ENCODE results near the gene ADAMTS4.

Gene ADAMTS4

GRCh38 chr1:161177936-161178244 lies 21.0 kb downstream of the ADAMTS4 start:
- peak overlapping the region; percentile 95 for H3K4me3 ChIP-seq (ENCODE audit: low read length)
- DNase-seq (ENCODE audit: low read depth): no peak
- TF ChIP-seq CTCF (IDR thresholded peaks at IDR 0.05; ENCODE audit: insufficient read depth, low read depth, low read length, missing control alignments): no peak

- peak within 1 kb of the TSS; percentile 95 for H3K4me3 ChIP-seq (ENCODE audit: low read length)
- no peak for TF ChIP-seq CTCF (IDR thresholded peaks at IDR 0.05; ENCODE audit: insufficient read depth, low read depth, low read length, missing control alignments)
- DNase-seq (ENCODE audit: low read depth): peak; percentile 83
Observed at GRCh38 chr1:161177112-161177935, 21.5 kb downstream of the ADAMTS4 start, which contains the start of gene B4GALT3. Gene B4GALT3 (minus strand): TSS chr1:161177507. CDS start chr1:161176060, 1,447 bp downstream.

- TF ChIP-seq CTCF (IDR thresholded peaks at IDR 0.05; ENCODE audit: insufficient read depth, low read depth, low read length, missing control alignments): no peak
Observed at GRCh38 chr1:161176468-161177111, 22.3 kb downstream of the ADAMTS4 start.

GRCh38 chr1:161175771-161176453 lies 22.9 kb downstream of the ADAMTS4 start:
- peak overlapping the region; percentile 95 for H3K4me3 ChIP-seq (ENCODE audit: low read length)
- no peak for TF ChIP-seq CTCF (IDR thresholded peaks at IDR 0.05; ENCODE audit: insufficient read depth, low read depth, low read length, missing control alignments)
- no peak for DNase-seq (ENCODE audit: low read depth)

More at GRCh38 chr1:161176468-161177111, 22.3 kb downstream of the ADAMTS4 start:
- peak overlapping the region; percentile 95 for H3K4me3 ChIP-seq (ENCODE audit: low read length)
- no peak for DNase-seq (ENCODE audit: low read depth)

- DNase-seq (ENCODE audit: low read depth): no peak
- H3K4me3 ChIP-seq (ENCODE audit: low read length): no peak overlapping the region
- no peak for TF ChIP-seq CTCF (IDR thresholded peaks at IDR 0.05; ENCODE audit: insufficient read depth, low read depth, low read length, missing control alignments)
Observed at GRCh38 chr1:161174911-161175310, 23.9 kb downstream of the ADAMTS4 start.

GRCh38 chr1:161173711-161174110 lies 25.1 kb downstream of the ADAMTS4 start:
- no peak overlapping the region for H3K4me3 ChIP-seq (ENCODE audit: low read length)
- TF ChIP-seq CTCF (IDR thresholded peaks at IDR 0.05; ENCODE audit: insufficient read depth, low read depth, low read length, missing control alignments): no peak
- DNase-seq (ENCODE audit: low read depth): no peak
